ENCODE measurements around the gene BICC1. TPM values are rescaled to one million over a fixed set of nuclear protein-coding genes. Genes with fewer than 3 reads are reported as not detected.

Gene BICC1
- polyA plus RNA-seq, 3 donors = 0.02 to 0.24 (median 0.14) TPM

- Histone ChIP-seq H3K9ac (ENCODE audit: insufficient read depth, low read length, poor library complexity, severe bottlenecking) (no peak overlapping the region), H3K27me3 (ENCODE audit: control insufficient read depth in 2 of 2, insufficient read depth in 2 of 2, low read length in 2 of 2) (no peaks in the 10 kb centered on the region), H3K27ac (ENCODE audit: low read depth in 1 of 2, low read length in 2 of 2) (no peak overlapping the region), H3K9me3 (replicated peaks in 1 of 2; ENCODE audit: control insufficient read depth in 1 of 2, insufficient read depth in 1 of 2, low read length in 2 of 2) (peaks cover 0 to 20% of the 10 kb centered on the region in 2 donors), H3K4me3 (replicated peaks in 1 of 3; ENCODE audit: low read depth in 2 of 3, low read length in 3 of 3) (no peak overlapping the region), H3K4me1 (ENCODE audit: control insufficient read depth in 1 of 2, insufficient read depth in 2 of 2, low read length in 2 of 2) (no peaks in the 10 kb centered on the region), H3K36me3 (replicated peaks in 1 of 2; ENCODE audit: control insufficient read depth in 1 of 2, insufficient read depth in 2 of 2, low read length in 2 of 2) (no peaks in the 10 kb centered on the region), H4K20me1 (ENCODE audit: insufficient read depth, low read length) (no peaks in the 10 kb centered on the region), H3K4me2 (replicated peaks; ENCODE audit: extremely low read depth, low read length, poor library complexity, severe bottlenecking) (no peak overlapping the region), H2AFZ (ENCODE audit: insufficient read depth, low read depth, low read length, poor library complexity, severe bottlenecking) (no peak overlapping the region), H3K79me2 (ENCODE audit: insufficient read depth, low read length) (no peaks in the 10 kb centered on the region)
- H3K36me3 Mint-ChIP-seq = peaks cover 0 to 2% of the 10 kb centered on the region in 2 donors
- peaks cover 9 to 22% (median 14%) of the 10 kb centered on the region in 7 donors for H3K9me3 Mint-ChIP-seq
- intact Hi-C loops (cut with micrococcal nuclease) = loop anchor here in 1 of 2 donors (5.0 kb wide), 1 partner anchor 1086 kb away; no protein-coding TSS in a partner anchor
- WGBS (ENCODE audit: insufficient coverage) = 0% methylated on average over 1 of the region's 5 CpGs
- peak; percentile 50 to 76 (median 57) for DNase-seq
- H3K4me3 Mint-ChIP-seq = no peak overlapping the region
- TF ChIP-seq CTCF (IDR thresholded peaks at IDR 0.05) = peak; percentile 92
- peaks cover 0 to 3% (median 2%) of the 10 kb centered on the region in 3 donors for H3K27me3 Mint-ChIP-seq (ENCODE audit: low read depth in 3 of 3)
- H3K27ac Mint-ChIP-seq = no peak overlapping the region
- peaks cover 5% of the 10 kb centered on the region for H3K4me1 Mint-ChIP-seq
These were observed 18.5 kb downstream of the BICC1 start for GRCh38 chr10:58531084-58531695.

GRCh38 chr10:58535311-58535710, 22.6 kb downstream of the BICC1 start:
- Histone ChIP-seq H3K36me3 (replicated peaks in 1 of 2; ENCODE audit: control insufficient read depth in 1 of 2, insufficient read depth in 2 of 2, low read length in 2 of 2) (no peaks in the 10 kb centered on the region), H3K27ac (ENCODE audit: low read depth in 1 of 2, low read length in 2 of 2) (no peak overlapping the region), H3K9me3 (replicated peaks in 1 of 2; ENCODE audit: control insufficient read depth in 1 of 2, insufficient read depth in 1 of 2, low read length in 2 of 2) (peaks cover 0 to 20% of the 10 kb centered on the region in 2 donors), H2AFZ (ENCODE audit: insufficient read depth, low read depth, low read length, poor library complexity, severe bottlenecking) (no peak overlapping the region), H3K4me1 (ENCODE audit: control insufficient read depth in 1 of 2, insufficient read depth in 2 of 2, low read length in 2 of 2) (no peaks in the 10 kb centered on the region), H4K20me1 (ENCODE audit: insufficient read depth, low read length) (no peaks in the 10 kb centered on the region), H3K27me3 (ENCODE audit: control insufficient read depth in 2 of 2, insufficient read depth in 2 of 2, low read length in 2 of 2) (no peaks in the 10 kb centered on the region), H3K4me3 (replicated peaks in 1 of 3; ENCODE audit: low read depth in 2 of 3, low read length in 3 of 3) (no peak overlapping the region), H3K4me2 (replicated peaks; ENCODE audit: extremely low read depth, low read length, poor library complexity, severe bottlenecking) (no peak overlapping the region), H3K79me2 (ENCODE audit: insufficient read depth, low read length) (no peaks in the 10 kb centered on the region), H3K9ac (ENCODE audit: insufficient read depth, low read length, poor library complexity, severe bottlenecking) (no peak overlapping the region)
- Mint-ChIP-seq H3K4me3 (no peak overlapping the region), H3K9me3 (peaks cover 13 to 25% (median 20%) of the 10 kb centered on the region in 7 donors), H3K27me3 (ENCODE audit: low read depth in 3 of 3) (peaks cover 0 to 3% (median 2%) of the 10 kb centered on the region in 3 donors), H3K4me1 (peaks cover 3% of the 10 kb centered on the region), H3K27ac (no peak overlapping the region), H3K36me3 (peaks cover 0 to 2% of the 10 kb centered on the region in 2 donors)
- intact Hi-C loops (cut with micrococcal nuclease) = no loop called here
- DNase-seq = no peak
- no CpG with 5 or more reads among the region's 3 CpGs for WGBS (ENCODE audit: insufficient coverage)
- TF ChIP-seq CTCF (IDR thresholded peaks at IDR 0.05) = no peak
